ENCODE measurements around the gene ISLR2. TPM values are rescaled to one million over a fixed set of nuclear protein-coding genes. Genes with fewer than 3 reads are reported as not detected.

ISLR2 gene
- total and polyA plus RNA-seq, 2 donors (not counting 3 experiments of a cell fraction or from before 2014, with no cell fraction given): not detected

DNA sequence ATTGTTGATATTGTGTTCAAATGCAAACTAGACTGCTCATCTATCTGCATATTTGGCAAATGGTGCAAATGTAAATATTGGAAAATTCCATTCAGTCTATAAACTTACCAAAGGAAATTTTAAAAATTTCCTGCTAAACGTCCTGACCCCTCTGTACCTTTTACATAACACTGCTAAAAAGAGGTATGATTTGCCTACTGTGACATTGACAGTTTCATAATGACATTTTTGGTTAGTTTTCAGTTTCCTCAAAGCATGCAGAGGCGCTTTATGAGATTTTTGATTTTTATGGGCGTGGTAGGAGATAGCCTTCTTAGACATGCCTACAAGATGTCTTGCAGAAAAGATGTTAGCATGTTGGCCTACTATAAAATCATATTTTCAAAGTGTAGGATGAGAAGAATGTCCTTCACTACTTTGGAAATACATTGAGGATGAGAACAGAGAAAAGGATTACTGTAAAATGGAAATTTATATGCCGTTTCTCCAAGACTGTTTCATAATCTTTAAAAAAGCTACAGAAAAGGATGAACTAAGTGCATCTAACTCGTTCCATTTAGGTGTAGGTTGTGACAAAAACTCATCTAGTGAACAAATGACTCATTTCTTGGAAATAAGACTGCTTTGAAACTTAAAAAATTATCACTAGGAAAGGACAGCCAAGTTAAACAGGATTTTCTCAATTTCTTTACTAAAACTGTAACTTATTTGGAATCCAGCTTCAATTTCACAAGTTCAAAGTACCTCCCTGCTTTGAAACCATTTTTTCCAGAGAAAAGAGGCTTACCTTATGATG is 28.7 kb downstream of the ISLR2 start:
- Histone ChIP-seq H3K4me3 (replicated peaks in 1 of 3; ENCODE audit: insufficient read depth in 1 of 3, low read depth in 1 of 3, low read length in 3 of 3) (no peak overlapping the region), H2AFZ (ENCODE audit: low read depth, low read length) (no peak overlapping the region), H3K4me1 (ENCODE audit: control insufficient read depth, extremely low read depth, insufficient read depth, low read length) (no peaks in the 10 kb centered on the region), H3K27ac (ENCODE audit: insufficient read depth, low read depth, low read length) (no peak overlapping the region), H3K9me1 (replicated peaks; ENCODE audit: control insufficient read depth, extremely low read depth, insufficient read depth, low read length) (no peaks in the 10 kb centered on the region), H3K79me2 (ENCODE audit: control insufficient read depth, insufficient read depth, low read length) (no peaks in the 10 kb centered on the region), H3K9ac (replicated peaks; ENCODE audit: extremely low read depth, insufficient read depth, low read length) (no peak overlapping the region), H4K20me1 (replicated peaks; ENCODE audit: control insufficient read depth, extremely low read depth, insufficient read depth, low read length) (no peaks in the 10 kb centered on the region), H3K36me3 (ENCODE audit: control insufficient read depth in 2 of 2, extremely low read depth in 1 of 2, insufficient read depth in 2 of 2, low read length in 2 of 2) (no peaks in the 10 kb centered on the region), H3K27me3 (ENCODE audit: control insufficient read depth in 2 of 2, insufficient read depth in 2 of 2, low read length in 2 of 2) (peaks cover 11 to 22% of the 10 kb centered on the region in 2 experiments), H3K4me2 (ENCODE audit: insufficient read depth, low read length) (no peak overlapping the region), H3K9me3 (replicated peaks; ENCODE audit: control insufficient read depth, insufficient read depth, low read length) (no peaks in the 10 kb centered on the region)
- TF ChIP-seq, protein P1, sequence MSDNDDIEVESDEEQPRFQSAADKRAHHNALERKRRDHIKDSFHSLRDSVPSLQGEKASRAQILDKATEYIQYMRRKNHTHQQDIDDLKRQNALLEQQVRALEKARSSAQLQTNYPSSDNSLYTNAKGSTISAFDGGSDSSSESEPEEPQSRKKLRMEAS (IDR thresholded peaks at IDR 0.05; ENCODE audit: insufficient read depth, insufficient read length): no peak
- TF ChIP-seq, protein P2, sequence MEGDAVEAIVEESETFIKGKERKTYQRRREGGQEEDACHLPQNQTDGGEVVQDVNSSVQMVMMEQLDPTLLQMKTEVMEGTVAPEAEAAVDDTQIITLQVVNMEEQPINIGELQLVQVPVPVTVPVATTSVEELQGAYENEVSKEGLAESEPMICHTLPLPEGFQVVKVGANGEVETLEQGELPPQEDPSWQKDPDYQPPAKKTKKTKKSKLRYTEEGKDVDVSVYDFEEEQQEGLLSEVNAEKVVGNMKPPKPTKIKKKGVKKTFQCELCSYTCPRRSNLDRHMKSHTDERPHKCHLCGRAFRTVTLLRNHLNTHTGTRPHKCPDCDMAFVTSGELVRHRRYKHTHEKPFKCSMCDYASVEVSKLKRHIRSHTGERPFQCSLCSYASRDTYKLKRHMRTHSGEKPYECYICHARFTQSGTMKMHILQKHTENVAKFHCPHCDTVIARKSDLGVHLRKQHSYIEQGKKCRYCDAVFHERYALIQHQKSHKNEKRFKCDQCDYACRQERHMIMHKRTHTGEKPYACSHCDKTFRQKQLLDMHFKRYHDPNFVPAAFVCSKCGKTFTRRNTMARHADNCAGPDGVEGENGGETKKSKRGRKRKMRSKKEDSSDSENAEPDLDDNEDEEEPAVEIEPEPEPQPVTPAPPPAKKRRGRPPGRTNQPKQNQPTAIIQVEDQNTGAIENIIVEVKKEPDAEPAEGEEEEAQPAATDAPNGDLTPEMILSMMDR (IDR thresholded peaks at IDR 0.05; ENCODE audit: extremely low read depth in 1 of 2, insufficient read depth in 1 of 2, low read depth in 1 of 2, low read length in 2 of 2): no peak
- no peak for TF ChIP-seq MYC (IDR thresholded peaks at IDR 0.05; ENCODE audit: low read depth, low read length)
- no peak for TF ChIP-seq GATA2 (IDR thresholded peaks at IDR 0.05; ENCODE audit: insufficient read depth, insufficient read length, low read depth, low read length)
- no peak for TF ChIP-seq EZH2 (IDR thresholded peaks at IDR 0.05; ENCODE audit: borderline replicate concordance, low read depth, low read length, severe bottlenecking)
- TF ChIP-seq POLR2AphosphoS5 (IDR thresholded peaks at IDR 0.05; ENCODE audit: insufficient read depth, low read depth, low read length): no peak
- no peak for TF ChIP-seq FOS (IDR thresholded peaks at IDR 0.05; ENCODE audit: borderline replicate concordance, insufficient read depth, low read length)
- TF ChIP-seq POLR2A (IDR thresholded peaks at IDR 0.05; ENCODE audit: low read depth, low read length): no peak
- TF ChIP-seq JUN (IDR thresholded peaks at IDR 0.05; ENCODE audit: borderline replicate concordance, insufficient read depth, insufficient read length, low read depth): no peak
- ChIA-PET POLR2A (no interaction called here), CTCF (interaction anchor here (0.8 to 2.0 kb wide), 3 partner anchors 9 to 81 kb away, joined by 3 to 4 read pairs (median 3); no protein-coding TSS in a partner anchor)
- BruUV-seq (replicated peaks): no TSS peak
- dilution Hi-C loops (cut with MboI; ENCODE audit: extremely low pct_ligation_motif_present, low sequenced_read_pairs): no loop called here
- FAIRE-seq (no peak), DNase-seq (ENCODE audit: low read depth, low spot score) (no peak)
- intact Hi-C loops (cut with micrococcal nuclease): no loop called here
